ENCODE results near the gene BMERB1.
"Not testable (repeated sequence)": the region's sequence is repeated elsewhere in the genome, so short reads cannot be mapped to it uniquely, and the experiment has no call there.

The BMERB1 gene

DNA sequence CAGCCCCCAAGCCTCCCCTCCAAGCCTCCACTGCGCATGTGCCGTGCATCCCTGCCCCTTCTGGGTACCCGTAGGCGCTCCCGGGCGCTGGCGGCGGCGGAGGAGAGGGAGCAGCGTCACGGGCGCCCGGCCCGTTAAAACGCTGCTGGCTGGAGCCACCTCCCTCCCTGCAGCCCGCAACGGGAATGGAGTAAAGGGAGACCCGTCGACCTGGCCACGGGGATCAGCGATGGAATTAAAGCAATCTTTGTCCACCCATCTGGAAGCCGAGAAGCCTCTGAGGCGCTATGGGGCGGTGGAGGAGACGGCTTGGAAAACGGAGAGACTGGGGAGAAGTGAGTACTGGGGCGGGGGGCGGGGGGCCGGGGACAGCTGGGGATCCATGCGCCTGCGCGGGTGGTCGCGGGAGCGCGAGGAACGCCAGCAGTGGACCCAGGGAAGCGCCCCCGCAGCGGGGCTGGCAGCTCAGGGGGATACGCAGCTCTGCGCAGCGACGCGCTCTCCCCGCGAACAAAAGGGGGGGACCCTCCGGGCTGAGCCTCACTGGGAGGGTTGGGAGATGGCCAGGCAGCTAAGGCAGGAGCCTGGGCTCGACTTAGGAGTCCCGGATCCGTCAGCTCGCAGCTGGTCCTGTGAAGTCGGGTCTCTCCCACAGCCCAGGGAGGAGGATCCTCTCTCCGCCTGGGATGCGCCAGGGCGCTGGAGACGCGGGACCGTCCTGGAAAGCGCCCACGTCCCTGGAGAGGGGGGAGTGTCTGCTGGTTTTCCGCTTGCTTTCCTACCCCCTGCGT lies at the start of gene BMERB1:
BMERB1 (plus strand) TSS at position 164 of the 791 bp plus-strand sequence; CDS start at position 230, 66 bp downstream.
- peak; percentile 77 for DNase-seq

DNA sequence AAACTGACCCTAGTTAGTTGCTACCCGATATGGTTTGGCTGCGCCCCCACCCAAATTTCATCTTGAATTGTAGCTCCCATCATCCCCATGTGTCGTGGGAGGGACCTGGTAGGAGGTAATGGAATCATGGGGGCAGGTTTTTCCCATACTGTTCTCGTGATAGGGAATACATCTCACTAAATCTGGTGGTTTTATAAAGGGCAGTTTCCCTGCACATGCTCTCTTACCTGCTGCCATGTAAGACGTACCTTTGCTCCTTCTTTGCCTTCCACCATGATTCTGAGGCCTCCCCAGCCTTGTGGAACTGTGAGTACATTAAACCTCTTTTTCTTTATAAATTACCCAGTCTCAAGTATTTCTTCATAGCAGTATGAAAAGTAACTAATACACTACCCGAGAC lies 46.3 kb upstream of the BMERB1 start:
- DNase-seq = not testable (repeated sequence)

DNA sequence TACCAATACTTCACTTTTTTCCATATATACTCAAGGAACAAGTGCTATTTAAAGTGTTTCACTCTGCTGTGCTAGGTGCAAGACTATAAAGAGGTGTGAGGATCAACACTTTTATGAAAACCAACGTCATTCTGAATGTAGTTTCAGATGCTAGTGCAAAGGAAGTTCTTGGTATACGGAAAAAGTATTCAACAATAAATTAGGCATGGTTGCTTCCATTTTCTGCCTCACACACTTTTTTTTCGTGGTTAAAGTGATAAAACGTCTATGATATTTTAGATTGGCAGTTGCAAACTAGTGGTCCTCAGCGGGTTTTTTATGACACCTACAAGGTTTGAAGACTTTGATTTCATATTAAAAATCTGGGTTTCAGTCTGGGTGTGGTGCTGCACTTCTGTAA lies 44.5 kb upstream of the BMERB1 start:
- not testable (repeated sequence) for DNase-seq

DNA sequence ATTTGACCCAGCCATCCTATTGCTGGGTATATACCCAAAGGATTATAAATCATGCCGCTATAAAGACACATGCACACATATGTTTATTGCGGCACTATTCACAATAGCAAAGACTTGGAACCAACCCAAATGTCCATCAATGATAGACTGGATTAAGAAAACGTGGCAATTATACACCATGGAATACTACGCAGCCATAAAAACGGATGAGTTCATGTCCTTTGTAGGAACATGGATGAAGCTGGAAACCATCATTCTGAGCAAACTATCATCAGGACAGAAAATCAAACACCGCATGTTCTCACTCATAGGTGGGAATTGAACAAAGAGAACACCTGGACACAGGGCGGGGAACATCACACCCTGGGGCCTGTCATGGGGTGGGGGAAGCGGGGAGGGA lies 41.4 kb upstream of the BMERB1 start:
- DNase-seq = not testable (repeated sequence)

DNA sequence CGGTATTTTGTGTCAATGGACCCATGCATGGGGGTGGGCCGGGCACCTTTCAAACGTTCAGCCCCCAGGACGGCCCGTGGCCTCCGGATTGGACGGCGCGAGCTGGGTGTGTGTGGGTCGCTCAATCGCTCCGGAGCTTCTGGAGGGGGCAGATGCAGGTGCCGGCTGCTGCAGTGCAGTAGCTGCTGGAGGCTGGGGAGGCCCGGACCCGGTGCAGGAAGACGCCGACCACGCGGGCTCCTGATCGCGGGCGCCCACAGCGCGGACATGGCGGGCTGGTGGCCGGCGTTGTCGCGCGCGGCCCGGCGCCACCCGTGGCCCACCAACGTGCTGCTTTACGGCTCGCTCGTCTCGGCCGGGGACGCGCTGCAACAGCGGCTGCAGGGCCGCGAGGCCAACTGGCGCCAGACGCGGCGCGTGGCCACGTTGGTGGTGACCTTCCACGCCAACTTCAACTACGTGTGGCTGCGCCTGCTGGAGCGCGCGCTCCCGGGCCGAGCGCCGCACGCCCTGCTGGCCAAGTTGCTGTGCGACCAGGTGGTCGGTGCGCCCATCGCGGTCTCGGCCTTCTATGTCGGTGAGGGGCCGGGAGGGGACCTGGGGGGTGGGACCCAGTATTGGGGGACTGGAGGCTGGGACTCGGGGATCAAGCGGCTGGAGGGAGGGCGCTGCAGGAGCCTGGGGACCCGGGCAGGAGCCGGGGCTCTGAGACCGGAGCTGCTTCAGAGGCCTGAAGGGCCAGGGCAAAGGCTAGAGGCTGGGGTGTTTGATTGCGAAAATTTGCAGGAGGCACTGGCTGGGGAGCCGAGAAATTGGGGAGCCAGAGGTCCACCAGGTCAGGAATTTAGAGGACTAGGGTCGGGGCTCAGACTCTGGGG lies 38.5 kb upstream of the BMERB1 start, which contains the start of gene MPV17L:
MPV17L (plus strand) TSS at position 124 of the 878 bp plus-strand sequence; CDS start at position 268, 144 bp downstream.
- DNase-seq = not testable (repeated sequence)

DNA sequence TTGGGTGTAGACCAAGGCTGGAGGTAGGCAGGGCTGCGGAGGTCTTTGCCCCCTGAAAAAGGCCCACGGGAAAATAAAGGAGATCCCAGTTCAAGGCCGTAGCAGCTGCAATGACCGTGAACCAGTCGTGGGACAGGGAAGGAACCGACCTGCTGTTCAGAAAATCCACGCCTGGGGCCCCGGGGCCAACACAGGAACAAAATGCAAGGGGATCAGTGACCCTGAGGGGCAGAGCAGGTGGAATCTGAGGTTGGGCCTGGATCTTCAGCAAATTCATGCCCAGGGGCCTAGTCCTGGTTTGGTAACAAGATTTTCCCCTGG lies 37.9 kb upstream of the BMERB1 start:
- DNase-seq = not testable (repeated sequence)

DNA sequence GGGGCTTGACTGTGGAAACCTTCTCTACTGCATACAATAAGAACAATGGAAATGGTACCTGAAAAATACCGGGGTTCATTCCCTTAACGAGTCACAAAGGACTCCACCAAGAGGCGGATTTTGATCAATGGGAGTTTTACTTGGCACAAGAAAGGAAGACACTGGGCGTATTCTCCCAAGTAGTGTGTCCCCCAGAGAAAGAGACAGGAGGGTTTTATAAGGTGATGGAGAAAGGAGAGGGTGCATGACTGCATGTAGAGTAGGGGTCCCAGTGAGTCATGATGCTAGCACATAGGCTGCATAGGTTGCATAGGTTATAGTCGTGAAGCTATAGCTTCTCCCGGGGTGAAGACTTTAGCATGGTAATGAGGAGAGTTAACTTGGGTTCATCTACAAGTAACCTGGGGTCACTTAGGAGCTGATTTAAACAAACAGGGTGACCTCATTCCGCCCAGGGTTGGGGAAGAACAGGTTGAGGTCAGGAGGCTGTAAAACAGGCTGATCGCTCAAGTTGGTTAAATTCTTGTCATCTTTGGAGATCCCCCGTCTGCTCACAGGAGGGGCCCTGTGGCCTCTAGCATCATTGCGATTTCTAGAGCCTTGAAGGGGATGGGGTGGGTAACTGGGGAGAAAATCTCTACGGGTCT lies 37.3 kb upstream of the BMERB1 start:
- no peak for DNase-seq

DNA sequence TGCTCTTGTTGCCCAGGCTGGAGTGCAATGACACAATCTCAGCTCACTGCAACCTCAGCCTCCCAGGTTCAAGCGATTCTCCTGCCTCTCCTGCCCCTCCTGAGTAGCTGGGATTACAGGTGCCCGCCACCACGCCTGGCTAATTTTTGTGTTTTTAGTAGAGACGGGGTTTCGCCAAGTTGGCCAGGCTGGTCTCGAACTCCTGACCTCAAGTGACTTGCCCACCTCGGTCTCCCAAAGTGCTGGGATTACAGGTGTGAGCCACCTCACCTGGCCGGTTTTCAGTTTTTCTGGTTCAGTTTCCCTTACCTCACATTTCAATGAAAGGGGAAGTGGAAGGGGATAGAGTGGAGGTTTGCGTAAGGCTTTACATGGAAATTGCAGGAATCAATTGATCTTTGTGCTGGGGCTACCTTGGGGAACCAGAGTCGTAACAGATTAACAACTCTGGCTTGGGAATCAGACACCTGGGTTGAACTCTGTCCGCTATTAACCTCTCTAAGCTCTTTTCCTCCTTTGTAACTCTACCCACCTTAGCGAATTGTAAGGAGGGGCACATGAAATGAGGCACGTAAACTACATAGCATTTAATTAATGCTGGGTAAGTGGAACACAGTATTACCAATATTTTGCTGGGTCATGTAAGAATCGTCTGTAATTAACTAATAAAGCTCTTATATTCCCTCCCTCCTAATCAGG lies 35.6 kb upstream of the BMERB1 start:
- no peak for DNase-seq

DNA sequence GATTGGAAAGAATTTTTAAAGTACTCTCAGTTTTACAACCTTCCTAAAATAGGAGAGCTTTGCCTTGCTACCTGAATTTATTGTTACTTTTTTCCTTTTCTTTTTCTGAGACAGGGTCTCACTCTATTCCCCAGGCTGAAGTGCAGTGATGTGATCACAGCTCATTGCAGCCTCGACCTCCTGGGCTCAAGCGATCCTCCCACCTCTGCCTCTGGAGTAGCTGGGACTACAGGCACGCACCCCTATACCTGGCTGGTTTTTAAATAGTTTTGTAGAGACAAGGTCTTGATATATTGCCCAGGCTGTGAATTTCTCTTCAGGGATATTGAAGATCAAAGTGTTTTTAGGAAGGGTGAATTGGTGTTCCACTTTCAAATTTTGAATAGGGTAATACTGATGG lies 35.1 kb upstream of the BMERB1 start:
- no peak for DNase-seq

DNA sequence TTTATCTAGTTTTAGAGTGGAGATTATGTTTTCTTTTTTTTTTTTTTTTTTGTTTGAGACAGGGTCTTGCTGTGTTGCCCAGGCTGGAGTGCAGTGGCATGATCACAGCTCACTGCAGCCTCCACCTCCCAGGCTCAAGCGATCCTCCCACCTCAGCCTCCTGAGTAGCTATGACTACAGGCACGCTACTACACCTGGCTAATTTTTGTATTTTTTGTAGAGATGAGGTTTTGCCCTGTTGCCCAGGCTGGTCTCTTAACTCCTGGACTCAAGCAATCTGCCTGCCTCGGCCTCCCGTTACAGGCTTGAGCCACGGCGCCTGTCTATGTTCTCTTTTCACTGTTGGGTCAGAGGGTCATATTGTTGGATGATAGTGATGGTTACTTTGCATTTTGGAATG lies 34.1 kb upstream of the BMERB1 start:
- DNase-seq = not testable (repeated sequence)

DNA sequence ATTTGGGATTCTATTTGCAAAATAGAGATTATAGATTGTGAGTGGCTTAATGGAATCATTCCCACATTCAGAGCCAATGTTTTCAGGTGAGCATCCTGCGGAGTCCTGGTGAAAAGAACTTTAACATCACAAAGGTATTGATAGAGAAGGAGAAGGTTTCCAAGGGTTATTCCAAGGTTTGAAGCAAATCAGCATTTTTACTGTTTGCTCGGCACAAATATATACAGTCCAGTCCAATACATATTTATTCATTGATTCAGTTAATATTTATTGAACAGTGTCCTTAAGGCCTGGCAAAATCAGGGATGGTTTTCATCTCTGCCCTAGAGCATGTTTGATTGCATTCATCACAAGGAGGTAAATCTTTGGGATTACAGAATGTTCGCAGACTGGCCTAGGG lies 32.4 kb upstream of the BMERB1 start:
- DNase-seq = no peak

DNA sequence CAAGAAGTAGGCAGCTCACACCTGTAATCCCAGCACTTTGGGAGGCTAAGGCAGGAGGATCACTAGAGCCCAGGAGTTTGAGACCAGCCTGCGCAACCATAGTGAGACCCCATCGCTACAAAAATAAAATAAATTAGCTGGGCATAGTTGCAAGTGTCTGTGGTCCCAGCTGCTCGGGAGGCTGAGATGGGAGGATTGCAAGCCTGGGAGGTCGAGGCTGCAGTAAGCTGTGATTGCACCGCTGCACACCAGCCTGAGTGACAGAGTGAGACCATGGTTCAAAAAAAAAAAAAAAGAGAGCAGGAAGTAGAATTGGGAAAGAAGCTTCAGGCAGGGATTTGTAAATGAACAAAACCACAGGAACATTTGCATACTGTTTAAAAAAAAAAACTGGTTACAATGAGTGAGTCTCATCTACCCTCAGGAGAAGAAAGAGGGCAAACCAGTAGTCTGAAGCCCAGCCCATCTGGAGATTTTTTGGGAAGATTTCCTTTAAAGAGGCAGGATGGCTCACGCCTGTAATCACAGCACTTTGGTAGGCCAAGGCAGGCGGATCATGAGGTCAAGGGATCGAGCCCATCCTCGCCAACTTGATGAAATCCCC lies 30.9 kb upstream of the BMERB1 start:
- no peak for DNase-seq

DNA sequence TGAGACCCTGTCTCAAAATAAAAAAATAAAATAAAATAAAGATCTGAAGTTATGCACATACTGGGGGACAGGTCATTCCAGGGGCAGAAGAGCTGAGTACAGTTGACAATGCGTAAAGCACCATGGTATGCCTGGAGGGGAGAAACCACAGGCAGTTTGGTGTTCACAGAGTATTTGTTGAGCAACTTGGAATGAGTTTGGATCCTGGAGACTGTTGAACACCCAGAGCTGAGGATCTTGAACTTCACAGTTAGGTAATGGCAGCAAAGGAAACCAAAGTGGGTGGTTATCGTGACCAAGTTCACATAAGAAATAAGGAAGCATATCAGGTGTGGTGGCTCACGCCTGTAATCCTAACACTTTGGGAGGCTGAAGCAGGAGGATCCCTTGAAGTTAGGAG lies 30.3 kb upstream of the BMERB1 start:
- not testable (repeated sequence) for DNase-seq

DNA sequence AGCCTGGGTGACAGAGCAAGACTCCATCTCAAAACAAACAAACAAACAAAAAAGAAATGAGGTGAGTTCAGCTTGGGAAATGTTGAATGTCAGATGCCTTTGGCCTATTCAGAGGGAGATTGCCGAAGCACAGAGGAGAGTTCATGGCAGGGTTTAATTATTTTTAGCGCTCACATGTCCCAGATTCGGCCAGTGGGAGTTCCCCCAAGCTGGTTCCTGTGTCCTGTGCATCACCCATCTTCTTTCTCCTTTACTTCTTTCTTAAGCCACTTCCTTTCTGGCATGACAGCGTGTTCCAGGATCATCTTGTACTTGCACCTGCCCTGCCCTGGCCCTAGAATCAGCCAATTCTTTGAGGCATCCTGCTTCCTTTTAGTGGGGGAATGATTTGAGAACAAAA lies 29.6 kb upstream of the BMERB1 start:
- no peak for DNase-seq

DNA sequence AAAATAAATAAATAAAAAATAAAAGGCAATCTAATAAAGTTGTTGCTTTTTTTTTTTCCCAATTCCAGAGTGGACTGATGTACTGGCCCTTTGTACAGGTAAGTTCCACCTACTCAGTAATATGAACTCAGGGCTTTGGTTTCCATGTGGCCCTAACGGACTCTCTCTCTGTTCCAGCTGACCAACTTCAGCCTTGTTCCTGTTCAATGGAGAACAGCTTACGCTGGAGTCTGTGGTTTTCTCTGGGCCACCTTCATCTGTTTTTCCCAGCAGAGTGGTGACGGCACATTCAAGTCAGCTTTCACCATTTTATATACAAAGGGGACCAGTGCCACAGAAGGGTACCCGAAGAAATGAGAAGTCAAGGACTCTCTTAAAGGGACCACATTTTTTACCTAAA lies 26.6 kb upstream of the BMERB1 start:
- not testable (repeated sequence) for DNase-seq

DNA sequence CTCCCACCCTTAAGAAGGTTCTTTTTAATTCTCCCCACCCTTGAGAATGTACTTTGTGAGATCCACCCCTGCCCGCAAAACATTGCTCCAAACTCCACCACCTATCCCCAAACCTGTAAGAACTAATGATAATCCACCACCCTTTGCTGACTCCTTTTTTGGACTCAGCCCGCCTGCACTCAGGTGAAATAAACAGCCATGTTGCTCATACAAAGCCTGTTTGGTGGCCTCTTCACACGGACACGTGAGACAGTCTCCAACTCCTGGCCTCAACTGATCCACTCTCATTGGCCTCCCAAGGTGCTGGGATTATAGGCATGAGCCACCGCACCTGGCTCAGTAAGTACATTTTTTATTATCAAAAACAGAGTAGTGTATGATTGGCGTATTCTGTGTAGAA lies 24.9 kb upstream of the BMERB1 start:
- DNase-seq = not testable (repeated sequence)

DNA sequence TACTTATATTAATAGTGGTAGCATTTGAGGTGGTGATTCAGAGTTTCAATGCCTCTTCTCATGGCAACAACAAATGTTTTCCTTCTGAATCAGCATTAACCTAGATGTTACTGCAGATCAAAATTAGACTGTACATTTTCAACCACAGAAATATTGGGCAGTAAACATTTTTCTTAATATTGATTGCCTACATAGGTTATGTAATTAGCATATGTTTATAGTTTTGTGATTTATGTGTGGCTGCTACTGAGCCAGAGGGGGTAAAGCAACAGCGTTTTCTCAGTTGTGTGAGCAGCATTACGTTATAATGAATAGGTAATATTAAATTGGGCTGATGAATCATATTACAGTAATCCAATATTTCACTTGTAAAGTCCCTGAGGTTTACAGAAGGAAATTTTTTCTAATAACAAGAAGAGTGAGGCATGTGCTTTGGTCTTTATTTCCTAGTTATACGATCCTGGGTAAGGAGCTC lies 18.8 kb upstream of the BMERB1 start:
- DNase-seq = no peak

DNA sequence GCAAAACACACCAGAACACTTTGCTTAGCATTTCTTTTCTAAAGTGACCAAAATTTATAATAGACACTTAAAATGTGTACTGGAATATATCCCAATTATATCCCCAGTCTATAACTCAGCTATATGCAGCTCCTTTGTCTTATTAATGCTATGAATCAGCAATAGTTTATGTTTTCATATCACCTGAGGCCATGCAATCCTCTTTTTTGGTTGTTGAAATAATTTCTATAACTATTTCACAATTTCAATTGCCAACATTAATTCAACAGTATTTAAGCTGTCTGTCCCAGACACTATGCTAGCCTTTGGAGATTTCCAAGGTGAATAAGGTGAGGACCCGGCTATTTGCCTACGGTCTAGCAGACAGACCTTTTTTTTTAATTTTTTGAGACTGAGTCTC lies 17.2 kb upstream of the BMERB1 start:
- DNase-seq = no peak

DNA sequence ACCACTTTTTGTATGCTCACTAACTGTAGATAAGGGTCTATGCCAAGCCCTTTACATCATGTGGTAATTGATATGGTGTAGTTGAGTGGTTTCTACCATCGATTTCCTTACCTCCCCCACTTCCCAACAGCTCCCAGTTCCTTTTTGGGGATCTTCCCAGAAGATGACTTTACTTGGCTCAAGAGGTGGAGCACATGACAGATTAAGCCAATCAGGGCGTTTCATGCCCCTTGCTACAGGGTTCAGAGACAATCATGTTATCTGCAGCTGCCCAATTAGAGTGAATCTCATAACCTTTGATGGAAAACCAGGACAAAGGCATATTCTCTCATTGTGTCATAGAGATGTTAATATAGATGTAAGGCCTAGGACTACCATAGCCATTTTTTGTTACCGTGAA lies 16.2 kb upstream of the BMERB1 start:
- DNase-seq = no peak

DNA sequence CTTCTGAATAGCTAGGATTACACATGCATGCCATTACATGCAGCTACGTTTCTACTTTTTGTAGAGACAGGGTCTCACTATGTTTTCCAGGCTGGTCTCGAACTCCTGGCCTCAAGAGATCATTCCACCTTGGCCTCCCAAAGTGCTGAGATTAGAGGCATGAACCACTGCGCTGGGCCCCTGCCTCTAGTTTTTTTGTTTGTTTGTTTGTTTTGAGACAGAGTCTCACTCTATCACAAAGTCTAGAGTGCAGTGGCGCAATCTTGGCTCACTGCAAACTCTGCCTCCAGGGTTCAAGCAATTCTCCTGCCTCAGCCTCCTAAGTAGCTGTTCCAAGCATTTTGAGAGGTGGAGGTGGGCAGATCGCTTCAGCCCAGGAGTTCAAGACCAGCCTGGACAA lies 12.7 kb upstream of the BMERB1 start:
- not testable (repeated sequence) for DNase-seq

DNA sequence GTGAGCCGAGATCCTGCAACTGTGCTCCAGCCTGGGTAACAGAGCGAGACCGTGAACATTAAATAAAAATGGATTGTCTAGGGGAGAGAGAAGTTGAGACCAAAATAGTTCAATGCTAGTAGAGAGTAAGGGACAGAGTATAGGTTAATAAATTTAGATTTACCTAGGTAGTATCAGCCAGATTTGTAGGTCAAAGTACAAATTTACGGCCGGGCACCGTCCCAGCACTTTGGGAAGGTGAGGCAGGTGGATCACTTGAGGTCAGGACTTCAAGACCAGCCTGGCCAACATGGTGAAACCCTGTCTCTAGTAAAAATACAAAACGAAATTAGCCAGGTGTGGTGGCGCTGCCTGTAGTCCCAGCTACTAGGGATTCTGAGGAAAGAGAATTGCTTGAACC lies 12.2 kb upstream of the BMERB1 start:
- no peak for DNase-seq

DNA sequence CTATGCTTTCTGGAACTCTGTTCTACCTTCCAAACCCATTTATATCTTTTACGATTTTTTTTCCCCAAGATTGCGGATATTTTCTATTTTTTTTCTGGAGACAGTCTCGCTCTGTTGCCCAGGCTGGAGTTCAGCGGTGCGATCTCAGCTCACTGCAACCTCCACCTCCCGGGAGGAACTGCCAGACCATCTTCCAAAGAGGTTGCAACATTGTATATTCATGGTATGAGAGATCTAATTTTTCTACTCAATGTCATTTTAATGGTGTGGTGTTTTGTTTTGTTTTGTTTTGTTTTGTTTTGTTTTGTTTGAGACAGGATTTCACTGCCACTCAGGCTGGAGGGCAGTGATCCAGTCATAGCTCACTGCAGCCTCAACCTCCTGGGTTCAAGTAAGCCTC lies 8.5 kb upstream of the BMERB1 start:
- no peak for DNase-seq

All from stimulated activated CD4-positive, alpha-beta T cell treated with anti-CD3 and anti-CD28 coated beads, Interleukin-1b, Interleukin-23, amount 100 ng/mL, for 48 hours (primary cell).